Karpas-422 (cell line): Measurements from ENCODE around the gene DCLK2. TPM values are rescaled to one million over a fixed set of nuclear protein-coding genes. Genes with fewer than 3 reads are reported as not detected.

Source experiments
- DNase-seq: peaks from one replicate; pipeline ENCODE4 v3.0.0-alpha.2; 2015
- H2AFZ ChIP-seq: fragments of 200-600 bp; sonication (generic); 2 replicates; pipeline ENCODE4 v1.6.1; 2014; ENCODE audit warnings: antibody characterized with exemption, low read length, mixed read lengths
- H3K27ac ChIP-seq: fragments of 200-600 bp; sonication (generic); 2 replicates; pipeline ENCODE4 v1.5.1; 2014; ENCODE audit warnings: mild to moderate bottlenecking, low read length, moderate library complexity
- H3K27me3 ChIP-seq: fragments of 200-600 bp; sonication (generic); 2 replicates; pipeline ENCODE4 v1.6.1; 2014; ENCODE audit warnings: low read length, mixed read lengths
- H3K36me3 ChIP-seq: fragments of 200-600 bp; sonication (generic); 2 replicates; pipeline ENCODE4 v1.6.1; 2014; ENCODE audit warnings: low read length, mixed read lengths; ENCODE audit not compliant: insufficient read depth
- H3K4me1 ChIP-seq: fragments of 200-600 bp; sonication (generic); 2 replicates; pipeline ENCODE4 v1.6.1; 2014; ENCODE audit warnings: mild to moderate bottlenecking, low read length, mixed read lengths
- H3K4me2 ChIP-seq: fragments of 200-600 bp; sonication (generic); 2 replicates; pipeline ENCODE4 v1.6.1; 2014; ENCODE audit warnings: low read length, low read depth, mild to moderate bottlenecking; ENCODE audit not compliant: poor library complexity, severe bottlenecking
- H3K4me3 ChIP-seq: fragments of 200-600 bp; sonication (generic); 2 replicates; pipeline ENCODE4 v1.5.1; 2014; ENCODE audit warnings: mild to moderate bottlenecking, antibody characterized with exemption, low read length, mixed read lengths
- H3K79me2 ChIP-seq: fragments of 200-600 bp; sonication (generic); 2 replicates; pipeline ENCODE4 v1.6.1; 2014; ENCODE audit warnings: mild to moderate bottlenecking, low read length, mixed read lengths
- H3K9ac ChIP-seq: fragments of 200-600 bp; sonication (generic); 2 replicates; pipeline ENCODE4 v1.6.0; 2014; ENCODE audit warnings: low read length
- H3K9me2 ChIP-seq: fragments of 200-600 bp; sonication (generic), shearing (Covaris generic); replicated peaks from 2 replicates; pipeline ENCODE4 v1.6.0; 2014; ENCODE audit warnings: mild to moderate bottlenecking, low read length, moderate library complexity; ENCODE audit not compliant: insufficient read depth
- H3K9me3 ChIP-seq: fragments of 300-700, 200-600 bp; sonication (generic); 2 replicates; pipeline ENCODE4 v1.6.1; 2014; ENCODE audit warnings: low read length, mixed read lengths
- H4K20me1 ChIP-seq: fragments of 200-600 bp; sonication (generic); 2 replicates; pipeline ENCODE4 v1.6.1; 2014; ENCODE audit warnings: mild to moderate bottlenecking, antibody characterized with exemption, low read length, low read depth; ENCODE audit not compliant: insufficient read depth
- total RNA-seq: library from RNA; depleted of rRNA; stranded (reverse); fragments of >200 nt; shearing (Covaris generic); gene quantifications from 2 replicates; pipeline ENCODE4 v1.2.3, GENCODE V29; 2014; ENCODE audit warnings: low replicate concordance

DCLK2 gene
- total RNA-seq, 1 experiment from 2014 or later: not detected

- Histone ChIP-seq H4K20me1 (no peaks in the 10 kb centered on the region), H3K9me2 (no peaks in the 10 kb centered on the region), H3K27me3 (0 out of 2 replicates have a peak, but pooled peaks cover 3% of the 10 kb centered on the region), H3K9me3 (no peaks in the 10 kb centered on the region), H2AFZ (no peak overlapping the region), H3K36me3 (no peaks in the 10 kb centered on the region), H3K4me1 (peaks cover 7% of the 10 kb centered on the region), H3K4me2 (no peak overlapping the region), H3K9ac (no peak overlapping the region), H3K79me2 (no peaks in the 10 kb centered on the region), H3K27ac (no peak overlapping the region), H3K4me3 (no peak overlapping the region)
- DNase-seq: no peak
These were observed 33.7 kb upstream of the DCLK2 start for GRCh38 chr4:150044517-150044916.

GRCh38 chr4:150045410-150045809 is 32.8 kb upstream of the DCLK2 start:
- Histone ChIP-seq H3K4me1 (no peaks in the 10 kb centered on the region), H3K36me3 (no peaks in the 10 kb centered on the region), H3K9me3 (no peaks in the 10 kb centered on the region), H3K4me2 (no peak overlapping the region), H2AFZ (no peak overlapping the region), H3K4me3 (no peak overlapping the region), H4K20me1 (no peaks in the 10 kb centered on the region), H3K27me3 (no peaks in the 10 kb centered on the region), H3K79me2 (no peaks in the 10 kb centered on the region), H3K27ac (no peak overlapping the region), H3K9ac (no peak overlapping the region), H3K9me2 (no peaks in the 10 kb centered on the region)
- no peak for DNase-seq

- Histone ChIP-seq H3K36me3 (no peaks in the 10 kb centered on the region), H3K4me1 (no peaks in the 10 kb centered on the region), H4K20me1 (no peaks in the 10 kb centered on the region), H3K4me2 (no peak overlapping the region), H3K4me3 (no peak overlapping the region), H2AFZ (no peak overlapping the region), H3K27me3 (no peaks in the 10 kb centered on the region), H3K9me3 (no peaks in the 10 kb centered on the region), H3K9me2 (no peaks in the 10 kb centered on the region), H3K79me2 (no peaks in the 10 kb centered on the region), H3K27ac (no peak overlapping the region), H3K9ac (no peak overlapping the region)
- no peak for DNase-seq
These were observed 31.5 kb upstream of the DCLK2 start for GRCh38 chr4:150046728-150047217.

GRCh38 chr4:150047546-150047945 is 30.7 kb upstream of the DCLK2 start:
- Histone ChIP-seq H3K4me3 (no peak overlapping the region), H3K4me2 (no peak overlapping the region), H2AFZ (no peak overlapping the region), H3K27ac (no peak overlapping the region), H3K9me2 (no peaks in the 10 kb centered on the region), H4K20me1 (no peaks in the 10 kb centered on the region), H3K36me3 (no peaks in the 10 kb centered on the region), H3K27me3 (no peaks in the 10 kb centered on the region), H3K9ac (no peak overlapping the region), H3K9me3 (no peaks in the 10 kb centered on the region), H3K4me1 (no peaks in the 10 kb centered on the region), H3K79me2 (no peaks in the 10 kb centered on the region)
- DNase-seq: no peak

GRCh38 chr4:150049682-150050081 is 28.6 kb upstream of the DCLK2 start:
- no peak overlapping the region for H2AFZ ChIP-seq
- H3K4me1 ChIP-seq: no peaks in the 10 kb centered on the region
- H3K27me3 ChIP-seq: no peaks in the 10 kb centered on the region
- H3K79me2 ChIP-seq: no peaks in the 10 kb centered on the region
- no peaks in the 10 kb centered on the region; the same call in 1 of the 2 replicates for H3K9me2 ChIP-seq
- no peak overlapping the region for H3K9ac ChIP-seq
- DNase-seq: no peak
- no peaks in the 10 kb centered on the region for H4K20me1 ChIP-seq
- no peak overlapping the region for H3K4me3 ChIP-seq
- no peaks in the 10 kb centered on the region for H3K9me3 ChIP-seq
- no peaks in the 10 kb centered on the region for H3K36me3 ChIP-seq
- no peak overlapping the region for H3K27ac ChIP-seq
- no peak overlapping the region for H3K4me2 ChIP-seq

- Histone ChIP-seq H3K9ac (no peak overlapping the region), H4K20me1 (no peaks in the 10 kb centered on the region), H3K4me2 (no peak overlapping the region), H3K4me3 (no peak overlapping the region), H3K4me1 (no peaks in the 10 kb centered on the region), H3K36me3 (no peaks in the 10 kb centered on the region), H3K27me3 (no peaks in the 10 kb centered on the region), H3K79me2 (no peaks in the 10 kb centered on the region), H2AFZ (no peak overlapping the region), H3K9me3 (no peaks in the 10 kb centered on the region), H3K9me2 (no peaks in the 10 kb centered on the region; the same call in 1 of the 2 replicates), H3K27ac (no peak overlapping the region)
- DNase-seq: no peak
These were observed 27.7 kb upstream of the DCLK2 start for GRCh38 chr4:150050566-150050965.

GRCh38 chr4:150051111-150051510 is 27.1 kb upstream of the DCLK2 start:
- Histone ChIP-seq H3K4me1 (no peaks in the 10 kb centered on the region), H3K9me2 (no peaks in the 10 kb centered on the region; the same call in 1 of the 2 replicates), H3K36me3 (no peaks in the 10 kb centered on the region), H3K79me2 (no peaks in the 10 kb centered on the region), H2AFZ (no peak overlapping the region), H3K9me3 (no peaks in the 10 kb centered on the region), H3K27me3 (no peaks in the 10 kb centered on the region), H3K4me3 (no peak overlapping the region), H3K27ac (no peak overlapping the region), H3K4me2 (no peak overlapping the region), H4K20me1 (no peaks in the 10 kb centered on the region), H3K9ac (no peak overlapping the region)
- DNase-seq: no peak

GRCh38 chr4:150055467-150055866 is 22.8 kb upstream of the DCLK2 start:
- H3K9ac ChIP-seq: no peak overlapping the region
- H3K9me3 ChIP-seq: no peaks in the 10 kb centered on the region
- no peaks in the 10 kb centered on the region; the same call in 1 of the 2 replicates for H3K9me2 ChIP-seq

GRCh38 chr4:150056569-150056968 is 21.7 kb upstream of the DCLK2 start:
- H3K36me3 ChIP-seq: no peaks in the 10 kb centered on the region
- DNase-seq: no peak
- no peaks in the 10 kb centered on the region for H3K79me2 ChIP-seq
- H3K4me3 ChIP-seq: no peak overlapping the region
- no peaks in the 10 kb centered on the region for H4K20me1 ChIP-seq
- no peak overlapping the region for H3K9ac ChIP-seq
- no peaks in the 10 kb centered on the region for H3K27me3 ChIP-seq
- H3K9me2 ChIP-seq: no peaks in the 10 kb centered on the region; the same call in 1 of the 2 replicates
- no peaks in the 10 kb centered on the region for H3K9me3 ChIP-seq
- no peaks in the 10 kb centered on the region for H3K4me1 ChIP-seq
- H2AFZ ChIP-seq: no peak overlapping the region
- no peak overlapping the region for H3K27ac ChIP-seq
- H3K4me2 ChIP-seq: no peak overlapping the region

More at GRCh38 chr4:150055467-150055866, 22.8 kb upstream of the DCLK2 start:
- H3K27me3 ChIP-seq: no peaks in the 10 kb centered on the region
- H4K20me1 ChIP-seq: no peaks in the 10 kb centered on the region
- no peak overlapping the region for H3K4me3 ChIP-seq
- H3K36me3 ChIP-seq: no peaks in the 10 kb centered on the region
- DNase-seq: no peak
- H2AFZ ChIP-seq: no peak overlapping the region
- no peak overlapping the region for H3K4me2 ChIP-seq
- H3K4me1 ChIP-seq: no peaks in the 10 kb centered on the region
- H3K79me2 ChIP-seq: no peaks in the 10 kb centered on the region
- H3K27ac ChIP-seq: no peak overlapping the region
